HepG2 (cell line): ENCODE data around the gene MTARC1. TPM values are rescaled to one million over a fixed set of nuclear protein-coding genes. Genes with fewer than 3 reads are reported as not detected.

Source experiments
- GTF3A ChIP-seq: sonication (generic); formaldehyde crosslinking; conservative IDR thresholded peaks from 2 replicates; pipeline ENCODE4 v1.4.0; 2020; ENCODE audit warnings: mild to moderate bottlenecking, missing genetic modification reagents
- HMG20A ChIP-seq: IDR thresholded peaks from 2 replicates; pipeline ENCODE4 v1.6.1; 2016; ENCODE audit warnings: borderline replicate concordance
- HOXA5 ChIP-seq: sonication (generic); formaldehyde crosslinking; IDR thresholded peaks from 2 replicates; pipeline ENCODE4 v1.4.0; 2020; ENCODE audit warnings: missing genetic modification reagents
- HOXA7 ChIP-seq: sonication (generic); formaldehyde crosslinking; IDR thresholded peaks from 2 replicates; pipeline ENCODE4 v1.8.1; 2022; ENCODE audit warnings: mild to moderate bottlenecking, missing genetic modification reagents, moderate library complexity
- JUN ChIP-seq: sonication (generic); formaldehyde crosslinking; IDR thresholded peaks from 2 replicates; pipeline ENCODE4 v1.4.0; 2020; ENCODE audit warnings: mild to moderate bottlenecking, missing genetic modification reagents
- MLLT10 ChIP-seq: sonication (generic); formaldehyde crosslinking; IDR thresholded peaks from 2 replicates; pipeline ENCODE4 v1.4.0; 2020; ENCODE audit warnings: missing genetic modification reagents
- PTBP1 ChIP-seq: fragments of 200-400 bp; formaldehyde crosslinking; IDR thresholded peaks from 2 replicates; pipeline ENCODE4 v1.6.1; 2018; ENCODE audit warnings: low read length, low read depth; ENCODE audit not compliant: poor library complexity, severe bottlenecking
- REL ChIP-seq: sonication (generic); formaldehyde crosslinking; conservative IDR thresholded peaks from 2 replicates; pipeline ENCODE4 v1.8.0; 2022; ENCODE audit warnings: mild to moderate bottlenecking, missing genetic modification reagents, moderate library complexity
- ZMYM3 ChIP-seq: sonication (generic); formaldehyde crosslinking; IDR thresholded peaks from 2 replicates; pipeline ENCODE4 v1.5.1; 2020; ENCODE audit warnings: mild to moderate bottlenecking, missing genetic modification reagents
- ZMYM4 ChIP-seq: sonication (generic); formaldehyde crosslinking; IDR thresholded peaks from 2 replicates; pipeline ENCODE4 v1.8.1; 2023; ENCODE audit warnings: mild to moderate bottlenecking, missing genetic modification reagents
- ZNF121 ChIP-seq: sonication (generic); formaldehyde crosslinking; IDR thresholded peaks from 2 replicates; pipeline ENCODE4 v1.5.0; 2020; ENCODE audit warnings: mild to moderate bottlenecking, missing genetic modification reagents
- ZNF468 ChIP-seq: sonication (generic); formaldehyde crosslinking; IDR thresholded peaks from 2 replicates; pipeline ENCODE4 v1.8.0; 2022; ENCODE audit warnings: mild to moderate bottlenecking, moderate library complexity, missing genetic modification reagents
- polyA plus RNA-seq, 8 experiments: library from polyadenylated mRNA; depleted of rRNA in 3 of 8; stranded (reverse) in 7 of 8; unstranded in 1 of 8; fragments of >200 nt; fragmentation: Illumina TruSeq in 4 of 8; extraction: Trizol in 4 of 8; gene quantifications; 2 replicates each; pipeline versions ENCODE4 v1.2.1 to v1.2.3, GENCODE V29; 2011 to 2016; ENCODE audit warnings: low read depth in 4 of 8, missing spikeins in 1 of 8, mixed read lengths in 1 of 8; ENCODE audit not compliant: insufficient read depth in 1 of 8
- total RNA-seq, 5 experiments: library from RNA; depleted of rRNA; stranded (reverse); fragments of >200 nt; fragmentation: Illumina TruSeq; extraction: Trizol; gene quantifications; 2 replicates each; pipeline ENCODE4 v1.2.3, GENCODE V29; 2016; ENCODE audit warnings: low read depth in 1 of 5
- TF ChIP-seq, protein P1 (sequence below): sonication (generic); formaldehyde crosslinking; IDR thresholded peaks from 2 replicates; pipeline ENCODE4 v1.4.0; 2020; ENCODE audit warnings: low read depth, mild to moderate bottlenecking, missing genetic modification reagents
- TF ChIP-seq, protein P2 (sequence below): sonication (generic); formaldehyde crosslinking; IDR thresholded peaks from 2 replicates; pipeline ENCODE4 v1.4.0; 2020; ENCODE audit warnings: missing genetic modification reagents, borderline replicate concordance
- TF ChIP-seq, protein P3 (sequence below): sonication (generic); formaldehyde crosslinking; IDR thresholded peaks from 2 replicates; pipeline ENCODE4 v1.8.0; 2022; ENCODE audit warnings: mild to moderate bottlenecking, missing genetic modification reagents, borderline replicate concordance
- TF ChIP-seq, protein P4 (sequence below): sonication (generic); formaldehyde crosslinking; IDR thresholded peaks from 2 replicates; pipeline ENCODE4 v1.5.0; 2020; ENCODE audit warnings: mild to moderate bottlenecking, missing genetic modification reagents, borderline replicate concordance

The MTARC1 gene
- total and polyA plus RNA-seq, 2 of the 13 experiments (the other 11 are each of a cell fraction or from before 2014, with no cell fraction given) = 19.4 to 106 TPM

DNA sequence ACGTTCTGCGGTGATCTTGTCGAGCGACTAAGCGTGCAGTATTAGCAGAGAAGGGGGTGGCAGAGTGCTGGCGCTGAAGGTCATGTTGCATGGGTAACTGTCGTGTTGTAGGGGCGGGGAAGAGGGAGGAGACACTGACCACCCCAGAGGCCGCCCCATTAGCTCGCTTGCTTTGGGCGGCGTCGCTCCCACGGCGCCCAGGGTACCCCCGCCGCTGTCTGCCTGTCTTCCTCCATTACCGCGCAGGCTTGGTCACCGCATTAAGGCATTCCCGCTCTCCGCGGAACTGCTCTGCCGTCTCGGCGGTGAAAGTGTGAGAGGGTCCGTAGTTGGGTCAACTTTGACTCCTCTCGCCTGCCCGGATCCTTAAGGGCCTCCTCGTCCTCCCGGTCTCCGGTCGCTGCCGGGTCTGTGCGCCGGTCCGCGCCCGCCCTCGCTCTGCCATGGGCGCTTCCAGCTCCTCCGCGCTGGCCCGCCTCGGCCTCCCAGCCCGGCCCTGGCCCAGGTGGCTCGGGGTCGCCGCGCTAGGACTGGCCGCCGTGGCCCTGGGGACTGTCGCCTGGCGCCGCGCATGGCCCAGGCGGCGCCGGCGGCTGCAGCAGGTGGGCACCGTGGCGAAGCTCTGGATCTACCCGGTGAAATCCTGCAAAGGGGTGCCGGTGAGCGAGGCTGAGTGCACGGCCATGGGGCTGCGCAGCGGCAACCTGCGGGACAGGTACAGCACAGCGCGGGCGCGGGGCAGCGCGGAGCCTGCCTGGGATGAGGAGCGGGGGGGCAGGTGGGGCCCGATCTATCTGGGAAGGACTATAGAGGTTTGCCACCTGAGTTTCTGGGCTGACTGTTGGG is 38.4 kb upstream of the MTARC1 start, which contains the start of gene MTARC2 (continued):
- TF ChIP-seq, protein P1, sequence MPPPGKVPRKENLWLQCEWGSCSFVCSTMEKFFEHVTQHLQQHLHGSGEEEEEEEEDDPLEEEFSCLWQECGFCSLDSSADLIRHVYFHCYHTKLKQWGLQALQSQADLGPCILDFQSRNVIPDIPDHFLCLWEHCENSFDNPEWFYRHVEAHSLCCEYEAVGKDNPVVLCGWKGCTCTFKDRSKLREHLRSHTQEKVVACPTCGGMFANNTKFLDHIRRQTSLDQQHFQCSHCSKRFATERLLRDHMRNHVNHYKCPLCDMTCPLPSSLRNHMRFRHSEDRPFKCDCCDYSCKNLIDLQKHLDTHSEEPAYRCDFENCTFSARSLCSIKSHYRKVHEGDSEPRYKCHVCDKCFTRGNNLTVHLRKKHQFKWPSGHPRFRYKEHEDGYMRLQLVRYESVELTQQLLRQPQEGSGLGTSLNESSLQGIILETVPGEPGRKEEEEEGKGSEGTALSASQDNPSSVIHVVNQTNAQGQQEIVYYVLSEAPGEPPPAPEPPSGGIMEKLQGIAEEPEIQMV (CRISPR knock-in tag) = peak; percentile 68; the same call in 1 of the 2 replicates
- TF ChIP-seq JUN (CRISPR knock-in tag) (0 out of 2 replicates have a peak, but pooled peaks have one; percentile 11), MLLT10 (CRISPR knock-in tag) (no peak), HOXA7 (CRISPR knock-in tag) (peak; percentile 55; the same call in 1 of the 2 replicates), PTBP1 (no peak), REL (CRISPR knock-in tag) (0 out of 2 replicates have a peak, but pooled peaks have one; percentile 34), GTF3A (CRISPR knock-in tag) (no peak), ZMYM4 (peak; percentile 37; the same call in 1 of the 2 replicates), HMG20A (CRISPR knock-in tag) (peak; percentile 64; the same call in 1 of the 2 replicates), ZNF121 (0 out of 2 replicates have a peak, but pooled peaks have one; percentile 39), HOXA5 (CRISPR knock-in tag) (peak; percentile 56; the same call in 1 of the 2 replicates), ZMYM3 (CRISPR knock-in tag) (no peak), ZNF468 (CRISPR knock-in tag) (0 out of 2 replicates have a peak, but pooled peaks have one; percentile 77)
- TF ChIP-seq, protein P2, sequence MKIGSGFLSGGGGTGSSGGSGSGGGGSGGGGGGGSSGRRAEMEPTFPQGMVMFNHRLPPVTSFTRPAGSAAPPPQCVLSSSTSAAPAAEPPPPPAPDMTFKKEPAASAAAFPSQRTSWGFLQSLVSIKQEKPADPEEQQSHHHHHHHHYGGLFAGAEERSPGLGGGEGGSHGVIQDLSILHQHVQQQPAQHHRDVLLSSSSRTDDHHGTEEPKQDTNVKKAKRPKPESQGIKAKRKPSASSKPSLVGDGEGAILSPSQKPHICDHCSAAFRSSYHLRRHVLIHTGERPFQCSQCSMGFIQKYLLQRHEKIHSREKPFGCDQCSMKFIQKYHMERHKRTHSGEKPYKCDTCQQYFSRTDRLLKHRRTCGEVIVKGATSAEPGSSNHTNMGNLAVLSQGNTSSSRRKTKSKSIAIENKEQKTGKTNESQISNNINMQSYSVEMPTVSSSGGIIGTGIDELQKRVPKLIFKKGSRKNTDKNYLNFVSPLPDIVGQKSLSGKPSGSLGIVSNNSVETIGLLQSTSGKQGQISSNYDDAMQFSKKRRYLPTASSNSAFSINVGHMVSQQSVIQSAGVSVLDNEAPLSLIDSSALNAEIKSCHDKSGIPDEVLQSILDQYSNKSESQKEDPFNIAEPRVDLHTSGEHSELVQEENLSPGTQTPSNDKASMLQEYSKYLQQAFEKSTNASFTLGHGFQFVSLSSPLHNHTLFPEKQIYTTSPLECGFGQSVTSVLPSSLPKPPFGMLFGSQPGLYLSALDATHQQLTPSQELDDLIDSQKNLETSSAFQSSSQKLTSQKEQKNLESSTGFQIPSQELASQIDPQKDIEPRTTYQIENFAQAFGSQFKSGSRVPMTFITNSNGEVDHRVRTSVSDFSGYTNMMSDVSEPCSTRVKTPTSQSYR = peak; percentile 55; the same call in 1 of the 2 replicates
- TF ChIP-seq, protein P3, sequence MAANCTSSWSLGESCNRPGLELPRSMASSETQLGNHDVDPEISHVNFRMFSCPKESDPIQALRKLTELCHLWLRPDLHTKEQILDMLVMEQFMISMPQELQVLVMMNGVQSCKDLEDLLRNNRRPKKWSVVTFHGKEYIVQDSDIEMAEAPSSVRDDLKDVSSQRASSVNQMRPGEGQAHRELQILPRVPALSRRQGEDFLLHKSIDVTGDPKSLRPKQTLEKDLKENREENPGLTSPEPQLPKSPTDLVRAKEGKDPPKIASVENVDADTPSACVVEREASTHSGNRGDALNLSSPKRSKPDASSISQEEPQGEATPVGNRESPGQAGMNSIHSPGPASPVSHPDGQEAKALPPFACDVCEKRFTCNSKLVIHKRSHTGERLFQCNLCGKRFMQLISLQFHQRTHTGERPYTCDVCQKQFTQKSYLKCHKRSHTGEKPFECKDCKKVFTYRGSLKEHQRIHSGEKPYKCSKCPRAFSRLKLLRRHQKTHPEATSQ (CRISPR knock-in tag) = 0 out of 2 replicates have a peak, but pooled peaks have one; percentile 35
- TF ChIP-seq, protein P4, sequence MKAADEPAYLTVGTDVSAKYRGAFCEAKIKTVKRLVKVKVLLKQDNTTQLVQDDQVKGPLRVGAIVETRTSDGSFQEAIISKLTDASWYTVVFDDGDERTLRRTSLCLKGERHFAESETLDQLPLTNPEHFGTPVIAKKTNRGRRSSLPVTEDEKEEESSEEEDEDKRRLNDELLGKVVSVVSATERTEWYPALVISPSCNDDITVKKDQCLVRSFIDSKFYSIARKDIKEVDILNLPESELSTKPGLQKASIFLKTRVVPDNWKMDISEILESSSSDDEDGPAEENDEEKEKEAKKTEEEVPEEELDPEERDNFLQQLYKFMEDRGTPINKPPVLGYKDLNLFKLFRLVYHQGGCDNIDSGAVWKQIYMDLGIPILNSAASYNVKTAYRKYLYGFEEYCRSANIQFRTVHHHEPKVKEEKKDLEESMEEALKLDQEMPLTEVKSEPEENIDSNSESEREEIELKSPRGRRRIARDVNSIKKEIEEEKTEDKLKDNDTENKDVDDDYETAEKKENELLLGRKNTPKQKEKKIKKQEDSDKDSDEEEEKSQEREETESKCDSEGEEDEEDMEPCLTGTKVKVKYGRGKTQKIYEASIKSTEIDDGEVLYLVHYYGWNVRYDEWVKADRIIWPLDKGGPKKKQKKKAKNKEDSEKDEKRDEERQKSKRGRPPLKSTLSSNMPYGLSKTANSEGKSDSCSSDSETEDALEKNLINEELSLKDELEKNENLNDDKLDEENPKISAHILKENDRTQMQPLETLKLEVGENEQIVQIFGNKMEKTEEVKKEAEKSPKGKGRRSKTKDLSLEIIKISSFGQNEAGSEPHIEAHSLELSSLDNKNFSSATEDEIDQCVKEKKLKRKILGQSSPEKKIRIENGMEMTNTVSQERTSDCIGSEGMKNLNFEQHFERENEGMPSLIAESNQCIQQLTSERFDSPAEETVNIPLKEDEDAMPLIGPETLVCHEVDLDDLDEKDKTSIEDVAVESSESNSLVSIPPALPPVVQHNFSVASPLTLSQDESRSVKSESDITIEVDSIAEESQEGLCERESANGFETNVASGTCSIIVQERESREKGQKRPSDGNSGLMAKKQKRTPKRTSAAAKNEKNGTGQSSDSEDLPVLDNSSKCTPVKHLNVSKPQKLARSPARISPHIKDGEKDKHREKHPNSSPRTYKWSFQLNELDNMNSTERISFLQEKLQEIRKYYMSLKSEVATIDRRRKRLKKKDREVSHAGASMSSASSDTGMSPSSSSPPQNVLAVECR = peak; percentile 74; the same call in 1 of the 2 replicates
